NCI-H1092 treated with DMSO at 0.1 percent for 48 hours (cell line): Measurements from ENCODE around the gene EIF2S1.
"Not testable (repeated sequence)": the region's sequence is repeated elsewhere in the genome, so short reads cannot be mapped to it uniquely, and the experiment has no call there.

Source experiments
- DNase-seq: peaks from one replicate; lab custom pipeline; 2025; lab: John Stamatoyannopoulos, UW

The EIF2S1 gene

DNA sequence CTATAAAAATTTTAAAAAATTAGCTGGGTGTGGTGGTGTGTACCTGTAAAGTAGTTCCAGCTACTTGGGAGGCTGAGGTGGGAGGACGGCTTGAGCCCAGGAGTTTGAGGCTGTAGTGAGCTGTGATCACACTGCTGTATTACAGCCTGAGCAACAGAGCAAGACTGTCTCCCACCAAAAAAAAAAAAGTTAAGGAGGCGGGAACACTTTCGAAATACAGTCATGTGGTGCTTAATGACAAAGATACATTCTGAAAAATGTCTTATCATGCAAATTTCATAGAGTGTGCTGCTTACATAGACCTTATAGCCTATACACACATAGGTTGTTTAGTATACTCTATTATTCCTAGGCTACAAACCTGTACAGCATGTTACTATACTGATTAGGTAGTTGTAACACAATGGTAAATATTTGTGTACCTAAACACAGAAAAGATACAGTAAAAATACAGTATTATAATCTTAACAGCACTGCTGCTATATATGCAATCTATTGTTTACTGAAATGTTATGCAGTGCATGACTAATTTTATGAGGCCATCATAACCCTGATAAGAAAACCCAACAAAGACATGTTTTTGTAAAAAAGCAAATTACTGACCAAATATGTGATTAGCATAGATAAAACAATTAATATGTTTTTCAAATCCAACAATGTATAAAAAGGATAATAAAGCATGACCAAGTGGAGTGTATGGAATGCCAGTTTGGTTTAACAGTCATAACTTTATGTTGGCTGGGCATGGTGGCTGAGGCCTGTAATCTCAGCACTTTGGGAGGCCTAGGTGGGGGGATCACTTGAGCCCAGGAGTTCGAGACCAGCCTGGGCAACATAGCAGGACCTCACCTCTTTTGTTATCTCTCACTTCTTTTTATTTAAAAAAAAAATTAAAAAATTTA, 11.4 kb downstream of the EIF2S1 start:
- DNase-seq: no peak

- DNase-seq: no peak
Observed at GRCh38 chr14:67372833-67373232, 12.7 kb downstream of the EIF2S1 start.

GRCh38 chr14:67373347-67373746, 13.2 kb downstream of the EIF2S1 start:
- DNase-seq: no peak

GRCh38 chr14:67377916-67378315, 17.8 kb downstream of the EIF2S1 start:
- DNase-seq: no peak

- DNase-seq: no peak
Observed at GRCh38 chr14:67385120-67385519, 25.0 kb downstream of the EIF2S1 start.

GRCh38 chr14:67385618-67386017, 25.5 kb downstream of the EIF2S1 start:
- no peak for DNase-seq

DNA sequence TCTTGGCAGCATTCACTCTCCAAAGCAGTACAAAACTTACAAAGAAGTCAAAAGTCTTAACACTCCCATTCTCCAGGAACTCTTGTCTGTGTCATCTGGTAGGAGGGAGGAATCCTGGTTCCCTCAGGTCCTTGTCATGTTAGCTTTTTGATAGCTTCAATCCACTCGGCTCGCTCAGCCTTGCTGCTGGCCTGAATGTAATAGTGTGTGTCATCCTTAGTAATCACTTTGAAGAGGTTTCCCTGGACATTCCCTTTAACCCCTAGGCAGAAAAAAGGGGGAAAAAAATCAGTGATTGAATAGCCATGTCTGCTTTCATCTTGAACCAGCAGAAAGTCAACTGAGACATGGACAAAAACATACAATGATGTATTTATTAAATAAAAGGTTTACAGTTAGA, 27.1 kb downstream of the EIF2S1 start:
- DNase-seq: no peak

DNA sequence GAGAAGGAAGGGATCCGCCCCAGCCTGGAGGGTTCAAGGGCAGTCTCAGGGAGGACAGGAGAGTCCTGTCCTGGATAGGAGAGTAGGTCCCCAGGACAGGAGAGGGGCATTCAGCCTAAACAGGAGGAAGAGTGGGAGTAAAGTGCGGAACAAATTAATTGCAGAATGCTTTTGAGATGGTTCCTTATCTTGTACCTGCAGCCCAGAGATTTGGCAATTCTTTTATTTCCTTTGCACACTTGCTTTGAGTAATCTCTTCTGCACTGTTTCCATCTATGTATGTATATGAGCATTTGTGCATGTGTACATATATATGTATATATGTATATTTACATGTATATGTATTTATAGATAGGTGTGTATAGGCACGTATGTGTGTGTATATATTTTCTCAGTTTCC, 29.1 kb downstream of the EIF2S1 start:
- no peak for DNase-seq

- no peak for DNase-seq
Observed at GRCh38 chr14:67389811-67390534, 29.8 kb downstream of the EIF2S1 start.

GRCh38 chr14:67391268-67391667, 31.1 kb downstream of the EIF2S1 start:
- DNase-seq: no peak

DNA sequence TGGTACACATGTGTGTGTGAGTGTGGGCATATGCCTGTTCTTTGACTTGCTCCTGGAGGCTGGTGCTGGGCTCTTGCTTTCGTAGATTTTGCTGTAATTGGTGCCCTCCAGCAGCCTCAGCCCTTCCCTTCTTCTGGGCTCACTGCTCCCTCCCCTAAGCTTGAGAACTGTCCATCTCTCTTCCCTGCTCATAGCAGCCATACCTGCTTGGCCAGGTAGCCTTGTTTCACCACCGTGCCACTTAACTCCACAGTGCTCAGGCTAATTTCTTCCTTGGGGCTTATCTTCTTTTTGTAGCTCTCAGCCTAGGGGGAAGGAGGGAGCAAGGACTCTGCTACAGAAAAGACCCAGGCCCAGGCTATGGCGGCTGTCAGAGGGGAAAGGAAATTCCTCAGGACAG, 32.0 kb downstream of the EIF2S1 start:
- no peak for DNase-seq

DNA sequence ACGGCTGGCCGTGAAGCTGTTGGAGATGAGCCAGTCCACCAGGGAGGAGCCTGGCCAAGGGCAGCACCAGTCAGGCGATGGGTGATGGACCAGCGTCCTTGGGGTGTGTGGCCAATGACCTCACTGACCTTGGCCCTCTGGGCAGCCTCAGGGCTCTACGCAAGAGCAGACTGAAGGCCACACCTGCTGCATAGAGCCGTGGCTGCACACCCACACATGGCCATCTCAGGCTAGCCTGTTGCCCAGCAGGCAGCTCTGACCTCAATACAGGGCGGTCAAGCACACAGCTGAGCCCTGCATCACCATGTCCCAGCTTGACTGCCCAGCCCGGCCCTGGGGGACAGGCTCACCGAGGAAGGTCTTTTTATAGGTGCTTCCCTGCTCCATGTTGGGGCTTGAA, 32.7 kb downstream of the EIF2S1 start:
- no peak for DNase-seq

DNA sequence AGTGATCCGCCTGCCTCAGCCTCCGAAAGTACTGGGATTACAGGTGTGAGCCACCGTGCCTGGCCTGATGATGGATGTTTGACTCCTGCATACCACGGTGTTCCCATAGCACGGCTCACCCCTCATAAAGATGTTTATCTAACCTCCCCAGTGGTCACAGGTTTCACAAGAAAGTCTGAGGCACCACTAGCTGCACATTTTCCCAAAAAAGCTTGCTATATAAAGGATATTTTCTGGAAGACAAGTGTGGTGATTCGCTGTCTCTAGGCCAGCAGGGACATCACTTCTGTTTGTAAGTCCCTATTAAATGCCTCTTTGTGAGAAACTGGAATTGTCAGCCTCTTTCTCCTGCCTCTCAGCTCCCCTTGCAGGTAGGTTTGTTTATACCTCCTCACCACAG, 33.6 kb downstream of the EIF2S1 start:
- DNase-seq: no peak

DNA sequence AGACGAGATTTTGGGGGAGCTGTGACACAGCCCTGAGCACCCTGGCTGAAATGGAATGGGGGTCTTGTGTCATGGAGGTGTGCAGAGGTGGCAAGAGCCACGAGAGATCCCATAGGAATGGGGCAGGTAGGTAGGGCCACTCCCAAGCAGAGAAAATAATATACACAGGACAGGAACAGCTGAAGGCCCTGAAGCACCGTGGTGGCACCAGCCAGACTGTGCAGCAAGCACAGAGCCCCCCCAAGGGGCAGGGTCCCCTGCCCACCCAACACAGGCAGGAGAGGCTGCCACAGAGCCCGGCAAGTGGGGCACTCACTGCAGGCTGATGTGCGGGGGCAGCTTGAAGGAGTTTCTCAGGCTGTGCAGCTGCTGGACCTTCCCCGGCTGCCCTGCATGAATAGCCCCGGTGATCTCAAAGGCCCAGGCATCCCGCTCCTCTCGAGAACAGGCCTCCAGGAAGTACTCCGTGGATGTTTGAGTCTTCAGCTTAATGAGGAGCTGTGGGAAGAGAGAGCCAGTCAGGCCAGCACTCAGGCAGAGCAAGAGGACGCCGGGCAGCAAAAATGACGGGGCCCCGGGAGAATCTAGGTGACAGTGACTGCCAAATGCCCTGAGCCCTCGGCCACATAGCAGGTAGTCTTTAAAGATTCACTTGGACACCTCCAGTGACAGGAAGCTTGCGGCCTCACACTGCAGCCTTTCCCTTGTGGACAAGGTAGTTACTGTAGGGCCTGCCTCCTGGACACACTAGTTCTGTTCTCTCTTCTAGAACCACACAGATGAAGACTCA, 35.2 kb downstream of the EIF2S1 start:
- DNase-seq: no peak

GRCh38 chr14:67395876-67396189, 35.7 kb downstream of the EIF2S1 start:
- no peak for DNase-seq

- DNase-seq: no peak
Observed at GRCh38 chr14:67396381-67396970, 36.3 kb downstream of the EIF2S1 start.

- no peak for DNase-seq
Observed at GRCh38 chr14:67397536-67397935, 37.4 kb downstream of the EIF2S1 start.

DNA sequence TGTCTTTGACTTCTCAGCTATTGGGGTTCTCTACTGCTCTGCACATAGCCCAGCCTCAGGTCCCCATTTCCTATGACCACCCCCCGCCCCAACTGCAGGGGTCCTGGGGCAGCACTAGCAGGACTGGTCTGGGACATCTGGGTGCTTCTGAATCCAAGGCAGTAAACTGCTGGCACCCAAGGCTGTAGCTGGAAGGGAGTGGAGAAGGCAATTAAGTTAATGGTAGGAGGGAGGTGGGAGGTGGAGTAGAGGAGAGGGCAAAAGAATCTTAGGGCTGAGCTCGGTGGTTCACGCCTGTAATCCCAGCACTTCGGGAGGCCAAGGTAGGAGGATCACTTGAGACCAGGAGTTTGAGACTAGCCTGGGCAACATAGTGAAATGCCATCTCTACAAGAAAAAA, 40.3 kb downstream of the EIF2S1 start:
- DNase-seq: no peak

GRCh38 chr14:67405771-67406170, 45.6 kb downstream of the EIF2S1 start:
- DNase-seq: no peak

GRCh38 chr14:67408122-67408801, 48.1 kb downstream of the EIF2S1 start:
- DNase-seq: not testable (repeated sequence)

DNA sequence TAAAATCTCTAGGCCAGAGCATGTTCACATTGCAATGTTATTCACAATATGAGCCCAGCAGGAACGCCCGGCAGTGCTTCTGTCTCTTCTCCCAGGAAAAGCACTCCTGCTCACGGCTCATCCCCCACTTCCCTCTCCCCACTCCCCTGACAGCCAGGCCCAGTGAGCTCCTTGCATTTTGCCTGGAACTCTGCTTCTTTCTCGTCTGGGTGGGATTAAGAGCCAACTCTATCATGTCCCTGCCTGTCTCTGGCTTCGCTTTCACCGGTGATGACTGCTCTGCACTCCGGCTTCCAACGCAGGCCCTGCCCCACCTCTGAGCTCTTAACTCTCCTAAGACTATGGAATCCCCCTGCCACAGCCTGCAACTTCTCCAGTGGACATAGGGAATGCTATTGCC, 49.3 kb downstream of the EIF2S1 start:
- DNase-seq: no peak

GRCh38 chr14:67410313-67410712, 50.2 kb downstream of the EIF2S1 start:
- no peak for DNase-seq
